RWPE2 (cell line): Measurements from ENCODE around the gene SHISA7.

Experiments used
- ATAC-seq: fragments of 200-7000 bp; cut with Tn5 transposase; 3 replicates; pipeline ENCODE4 v1.9.1; 2021; ENCODE audit warnings: low read depth
- DNase-seq: peaks from one replicate; pipeline ENCODE4 v3.0.0-alpha.2; 2020; ENCODE audit warnings: low spot score
- H3K27ac ChIP-seq: fragments of 450-650 bp; 2 replicates; pipeline ENCODE4 v1.5.1; 2017; ENCODE audit warnings: mild to moderate bottlenecking; ENCODE audit not compliant: poor library complexity, severe bottlenecking
- H3K27me3 ChIP-seq: fragments of 250-450 bp; sonication (Bioruptor Pico); 2 replicates; pipeline ENCODE4 v1.5.1; 2021; ENCODE audit warnings: mild to moderate bottlenecking, moderate library complexity; ENCODE audit not compliant: insufficient read depth, poor library complexity, severe bottlenecking
- H3K36me3 ChIP-seq: fragments of 250-450 bp; sonication (Bioruptor Pico); 2 replicates; pipeline ENCODE4 v1.5.1; 2020; ENCODE audit warnings: low read depth, mild to moderate bottlenecking, moderate library complexity
- H3K4me1 ChIP-seq: fragments of 250-450 bp; sonication (Bioruptor Pico); 2 replicates; pipeline ENCODE4 v1.5.1; 2021; ENCODE audit warnings: mild to moderate bottlenecking, moderate library complexity; ENCODE audit not compliant: insufficient read depth, poor library complexity, severe bottlenecking
- H3K4me3 ChIP-seq: fragments of 250-450 bp; sonication (Bioruptor Pico); 2 replicates; pipeline ENCODE4 v1.5.1; 2021; ENCODE audit warnings: mild to moderate bottlenecking, moderate library complexity; ENCODE audit not compliant: severe bottlenecking
- H3K9me3 ChIP-seq: fragments of 250-450 bp; sonication (Bioruptor Pico); 2 replicates; pipeline ENCODE4 v1.5.1; 2021; ENCODE audit warnings: mild to moderate bottlenecking, moderate library complexity; ENCODE audit not compliant: severe bottlenecking
- TF ChIP-seq, protein P1 (sequence below): fragments of 450-650 bp; IDR thresholded peaks from one replicate; pipeline ENCODE4 v1.5.1; 2017; ENCODE audit warnings: mild to moderate bottlenecking, moderate library complexity; ENCODE audit not compliant: poor library complexity, severe bottlenecking

SHISA7 gene

DNA sequence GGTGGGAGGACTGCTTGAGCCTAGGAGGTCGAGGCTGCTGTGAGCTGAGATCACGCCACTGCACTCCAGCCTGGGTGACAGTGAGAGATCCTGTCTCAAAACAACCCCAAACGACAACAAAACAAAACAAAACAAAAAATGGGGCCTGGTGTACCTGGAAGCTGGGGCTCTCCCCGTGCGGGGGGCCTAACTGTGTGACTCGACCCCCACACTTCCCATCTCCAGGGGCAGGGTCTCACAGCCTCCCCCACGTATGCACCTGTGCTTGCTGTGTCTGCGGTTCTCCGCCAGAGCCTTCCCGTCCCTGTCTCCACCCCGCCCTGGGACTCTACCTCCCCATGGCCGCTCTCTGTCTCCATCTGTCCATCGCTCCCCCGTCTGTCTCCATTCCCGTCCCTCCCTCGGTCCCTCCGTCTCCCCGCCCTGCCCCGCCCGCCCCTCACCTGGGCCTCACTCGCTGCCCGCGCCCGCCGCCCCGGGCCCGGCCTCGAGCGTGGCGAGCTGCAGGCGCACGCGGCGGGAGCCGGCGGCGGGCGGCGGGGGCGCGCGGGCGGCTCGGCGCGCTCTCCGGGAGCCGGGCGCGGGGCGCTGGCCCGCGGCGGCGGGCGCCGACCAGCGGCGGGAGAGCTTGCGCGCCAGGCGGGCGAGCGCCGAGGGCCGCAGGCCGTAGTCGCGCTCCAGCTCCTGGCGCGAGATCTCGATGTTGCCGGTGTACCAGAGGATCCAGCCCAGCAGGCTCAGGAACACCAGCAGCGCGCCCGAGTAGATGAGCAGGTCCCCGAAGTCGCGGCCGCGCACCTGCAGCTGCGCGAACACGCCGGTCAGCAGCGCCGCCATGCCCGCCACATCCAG is 59.6 kb downstream of the SHISA7 start:
- peak overlapping the region; percentile 73 for H3K4me3 ChIP-seq
- H3K4me1 ChIP-seq, result peaks cover 9% of the 10 kb centered on the region
- no peaks in the 10 kb centered on the region for H3K27me3 ChIP-seq
- DNase-seq (no peak), ATAC-seq (peak; percentile 35)
- peak overlapping the region; percentile 93 for H3K27ac ChIP-seq
- H3K36me3 ChIP-seq, result peaks cover 31% of the 10 kb centered on the region
- TF ChIP-seq, protein P1, sequence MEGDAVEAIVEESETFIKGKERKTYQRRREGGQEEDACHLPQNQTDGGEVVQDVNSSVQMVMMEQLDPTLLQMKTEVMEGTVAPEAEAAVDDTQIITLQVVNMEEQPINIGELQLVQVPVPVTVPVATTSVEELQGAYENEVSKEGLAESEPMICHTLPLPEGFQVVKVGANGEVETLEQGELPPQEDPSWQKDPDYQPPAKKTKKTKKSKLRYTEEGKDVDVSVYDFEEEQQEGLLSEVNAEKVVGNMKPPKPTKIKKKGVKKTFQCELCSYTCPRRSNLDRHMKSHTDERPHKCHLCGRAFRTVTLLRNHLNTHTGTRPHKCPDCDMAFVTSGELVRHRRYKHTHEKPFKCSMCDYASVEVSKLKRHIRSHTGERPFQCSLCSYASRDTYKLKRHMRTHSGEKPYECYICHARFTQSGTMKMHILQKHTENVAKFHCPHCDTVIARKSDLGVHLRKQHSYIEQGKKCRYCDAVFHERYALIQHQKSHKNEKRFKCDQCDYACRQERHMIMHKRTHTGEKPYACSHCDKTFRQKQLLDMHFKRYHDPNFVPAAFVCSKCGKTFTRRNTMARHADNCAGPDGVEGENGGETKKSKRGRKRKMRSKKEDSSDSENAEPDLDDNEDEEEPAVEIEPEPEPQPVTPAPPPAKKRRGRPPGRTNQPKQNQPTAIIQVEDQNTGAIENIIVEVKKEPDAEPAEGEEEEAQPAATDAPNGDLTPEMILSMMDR, result peak; percentile 52
- no peaks in the 10 kb centered on the region for H3K9me3 ChIP-seq

DNA sequence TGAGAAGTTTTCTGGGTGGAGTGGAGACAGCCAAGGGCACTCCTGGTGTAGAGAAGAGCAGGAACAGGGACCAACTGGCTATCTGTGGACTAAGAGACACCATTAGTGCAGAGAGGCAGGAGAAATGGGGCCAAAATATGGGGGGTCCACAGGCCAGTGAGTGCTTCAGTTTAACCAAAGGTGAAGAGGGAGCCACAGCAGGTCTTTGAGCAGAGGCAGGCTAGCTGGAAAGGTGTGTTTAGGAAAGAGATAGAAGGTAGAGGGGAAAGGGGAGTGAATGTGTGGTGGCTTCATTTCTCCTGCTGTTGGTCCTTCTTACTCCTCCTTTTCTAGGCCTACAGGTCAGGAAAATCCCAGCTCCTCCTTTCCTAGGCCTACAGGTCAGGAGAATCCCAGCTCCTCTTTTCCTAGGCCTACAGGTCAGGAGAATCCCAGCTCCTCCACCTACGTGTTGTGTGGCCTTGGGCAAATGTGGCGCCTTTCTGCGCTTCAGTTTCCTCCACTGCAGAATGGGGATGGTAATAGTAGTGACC is 60.5 kb downstream of the SHISA7 start:
- DNase-seq, result no peak

GRCh38 chr19:55382013-55382412 is 61.1 kb downstream of the SHISA7 start:
- no peak overlapping the region for H3K4me3 ChIP-seq
- TF ChIP-seq, protein P1, result no peak
- DNase-seq (no peak), ATAC-seq (no peak)
- H3K27ac ChIP-seq, result no peak overlapping the region
- peaks cover 16% of the 10 kb centered on the region for H3K36me3 ChIP-seq
- H3K27me3 ChIP-seq, result no peaks in the 10 kb centered on the region
- peaks cover 5% of the 10 kb centered on the region for H3K4me1 ChIP-seq
- no peaks in the 10 kb centered on the region for H3K9me3 ChIP-seq

More for the DNA sequence above, 60.5 kb downstream of the SHISA7 start:
- H3K9me3 ChIP-seq, result no peaks in the 10 kb centered on the region
- no peaks in the 10 kb centered on the region for H3K27me3 ChIP-seq
- H3K27ac ChIP-seq, result peak overlapping the region; percentile 93
- H3K4me1 ChIP-seq, result peaks cover 7% of the 10 kb centered on the region
- TF ChIP-seq, protein P1, result no peak
- H3K4me3 ChIP-seq, result peak overlapping the region; percentile 73
- ATAC-seq, result no peak
- peaks cover 22% of the 10 kb centered on the region for H3K36me3 ChIP-seq

- ATAC-seq, result no peak
- Histone ChIP-seq H3K9me3 (no peaks in the 10 kb centered on the region), H3K27ac (no peak overlapping the region), H3K36me3 (peaks cover 5% of the 10 kb centered on the region; the same call in 1 of the 2 replicates), H3K4me1 (peaks cover 11% of the 10 kb centered on the region), H3K4me3 (no peak overlapping the region), H3K27me3 (no peaks in the 10 kb centered on the region)
- no peak for DNase-seq
- TF ChIP-seq, protein P1, result no peak
Measured at GRCh38 chr19:55379174-55379573, 63.9 kb downstream of the SHISA7 start.
